Activated CD8-positive, alpha-beta T cell treated with anti-CD3 and anti-CD28 coated beads, Interleukin-2, amount 10 ng/mL, durations not matched to agents 7 days and 5 days (primary cell): ENCODE data around the gene TRIM17. TPM values are rescaled to one million over a fixed set of nuclear protein-coding genes. Genes with fewer than 3 reads are reported as not detected.
"Not testable (repeated sequence)": the region's sequence is repeated elsewhere in the genome, so short reads cannot be mapped to it uniquely, and the experiment has no call there.

Experiments used
- ATAC-seq: fragments of 150-1000 bp; cut with Tn5 transposase; one replicate; pipeline ENCODE4 v1.10.0; 2021; ENCODE audit warnings: moderate library complexity
- CTCF ChIA-PET: fragments of 350-600 bp; sonication (Branson Sonifier 250); formaldehyde crosslinking; loops from one replicate; lab custom pipeline; 2021; ENCODE audit warnings: antibody characterized with exemption; lab: Charles Lee
- POLR2A ChIA-PET: fragments of 350-600 bp; sonication (Branson Sonifier 250); formaldehyde crosslinking; loops from one replicate; lab custom pipeline; 2021; ENCODE audit warnings: antibody characterized with exemption; lab: Charles Lee
- DNase-seq: peaks from one replicate; pipeline ENCODE4 v3.0.0-alpha.2; 2020
- H3K27ac Mint-ChIP-seq: one replicate; pipeline ENCODE4 v1.8.0; 2021; ENCODE audit warnings: mild to moderate bottlenecking, mixed read lengths
- H3K27me3 Mint-ChIP-seq: one replicate; pipeline ENCODE4 v1.8.0; 2021; ENCODE audit warnings: low read depth, mixed read lengths
- H3K36me3 Mint-ChIP-seq: one replicate; pipeline ENCODE4 v1.8.0; 2021; ENCODE audit warnings: low read depth, mixed read lengths
- H3K4me1 Mint-ChIP-seq: one replicate; pipeline ENCODE4 v1.8.0; 2021; ENCODE audit warnings: low read depth, mixed read lengths
- H3K4me3 Mint-ChIP-seq: one replicate; pipeline ENCODE4 v1.8.0; 2021; ENCODE audit warnings: mild to moderate bottlenecking, mixed read lengths
- H3K9me3 Mint-ChIP-seq: one replicate; pipeline ENCODE4 v1.8.0; 2022; ENCODE audit warnings: mixed read lengths; ENCODE audit not compliant: insufficient read depth
- total RNA-seq, 2 experiments: library from RNA; stranded (reverse); gene quantifications; one replicate each; pipeline ENCODE4 v1.2.3, GENCODE V29; 2021

Gene TRIM17
- total RNA-seq, 2 experiments from 2014 or later, result 2.8 to 4.0 TPM

DNA sequence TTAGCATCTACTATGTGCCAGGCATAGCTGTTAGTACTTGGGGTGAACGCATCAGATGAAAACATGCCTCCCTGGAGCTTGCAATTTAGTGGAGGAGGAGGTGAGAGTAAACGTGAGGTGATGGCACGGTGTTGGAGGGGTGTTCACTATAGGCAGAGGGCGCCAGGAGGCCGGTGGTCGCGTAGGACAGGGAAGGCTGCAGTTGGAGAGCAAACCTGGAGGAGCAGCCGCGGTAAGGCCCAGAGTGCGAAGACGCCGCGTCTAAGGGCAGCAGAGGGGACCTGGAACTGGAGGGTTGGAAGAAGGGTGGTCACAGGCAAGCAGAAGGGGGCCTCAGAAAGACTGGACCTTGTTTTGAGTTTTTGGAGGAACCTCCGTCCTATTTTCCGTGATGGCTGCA lies 30.2 kb upstream of the TRIM17 start:
- Mint-ChIP-seq H3K27ac (no peak overlapping the region), H3K4me3 (no peak overlapping the region), H3K27me3 (peaks cover 51% of the 10 kb centered on the region), H3K36me3 (no peaks in the 10 kb centered on the region), H3K4me1 (peaks cover 19% of the 10 kb centered on the region), H3K9me3 (no peaks in the 10 kb centered on the region)
- POLR2A ChIA-PET, result interaction anchor here (1.4 kb wide), 1 partner anchor 40 kb away, joined by 4 read pairs; the partner anchor contains the start of gene TRIM11
- CTCF ChIA-PET, result no interaction called here
- DNase-seq (no peak), ATAC-seq (no peak)

DNA sequence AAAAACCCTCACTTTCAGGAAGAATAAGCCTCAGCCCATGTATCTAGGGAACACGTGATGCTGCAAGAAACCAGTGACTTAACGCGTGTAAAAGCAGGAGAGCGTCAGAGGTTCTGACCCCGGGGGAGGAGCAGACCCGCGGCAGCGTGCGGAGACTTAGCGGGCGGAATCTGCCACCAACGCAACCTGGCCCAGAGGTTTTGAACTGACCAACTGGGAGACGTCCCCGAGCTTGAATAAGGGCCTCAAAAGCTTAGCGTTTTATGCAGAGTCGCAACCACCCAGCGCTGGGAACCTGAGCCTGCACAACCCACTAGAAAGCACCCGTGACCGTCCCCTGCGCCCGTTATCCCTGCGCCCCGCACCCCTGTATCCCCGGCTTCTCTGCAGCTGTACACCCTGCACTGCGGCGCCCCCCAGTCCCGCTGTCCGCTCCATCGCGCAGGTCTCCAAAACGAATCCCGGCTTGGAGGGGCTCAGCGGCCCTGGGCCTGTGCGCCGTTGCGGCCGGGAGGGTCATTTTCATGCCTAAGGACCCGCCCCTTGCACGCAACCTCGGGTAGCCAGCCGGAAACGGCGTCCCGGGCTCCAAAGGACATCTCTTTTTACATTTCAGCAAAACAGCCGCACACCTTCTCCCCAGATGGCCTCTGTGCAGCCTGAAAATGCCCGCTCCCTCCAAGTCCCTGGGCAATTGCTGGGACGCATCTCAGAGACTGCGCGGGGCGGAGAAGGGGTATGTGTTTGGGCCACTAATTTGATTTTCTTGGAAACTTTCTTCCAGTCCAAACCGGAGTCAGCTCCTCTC lies 29.4 kb upstream of the TRIM17 start:
- CTCF ChIA-PET, result no interaction called here
- Mint-ChIP-seq H3K9me3 (no peaks in the 10 kb centered on the region), H3K27ac (peak overlapping the region; percentile 10)

DNA sequence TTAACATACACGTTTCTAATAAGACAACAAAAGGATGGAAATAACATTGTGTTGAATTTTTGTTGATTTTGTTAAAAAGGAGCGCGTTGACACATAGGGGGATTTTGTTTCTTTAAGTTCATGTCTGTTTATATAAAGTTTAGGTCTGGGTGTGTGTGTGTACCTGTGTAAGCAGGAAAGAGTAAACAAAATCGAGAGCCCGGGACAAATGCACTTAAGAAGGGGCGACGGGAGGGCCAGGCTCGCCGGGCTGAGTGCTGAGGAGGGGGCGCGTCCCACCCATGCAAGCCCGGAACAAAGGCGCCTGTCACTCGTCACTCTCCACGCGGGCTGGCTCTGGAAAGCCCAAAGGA lies 28.8 kb upstream of the TRIM17 start:
- Mint-ChIP-seq H3K36me3 (no peaks in the 10 kb centered on the region), H3K27ac (peak overlapping the region; percentile 10), H3K4me1 (peaks cover 19% of the 10 kb centered on the region), H3K27me3 (peaks cover 59% of the 10 kb centered on the region), H3K9me3 (no peaks in the 10 kb centered on the region), H3K4me3 (peak overlapping the region; percentile 72)
- DNase-seq (no peak), ATAC-seq (no peak)
- CTCF ChIA-PET, result no interaction called here
- POLR2A ChIA-PET, result interaction anchor here (0.9 to 1.4 kb wide), 2 partner anchors 10 to 39 kb away, joined by 4 read pairs; partner anchors contain the start of gene TRIM11

More for the DNA sequence above, 29.4 kb upstream of the TRIM17 start:
- ATAC-seq (peak; percentile 78), DNase-seq (peak; percentile 58)
- H3K27me3 Mint-ChIP-seq, result peaks cover 58% of the 10 kb centered on the region
- peak overlapping the region; percentile 72 for H3K4me3 Mint-ChIP-seq
- POLR2A ChIA-PET, result interaction anchor here (1.4 kb wide), 1 partner anchor 40 kb away, joined by 4 read pairs; the partner anchor contains the start of gene TRIM11
- H3K4me1 Mint-ChIP-seq, result peaks cover 19% of the 10 kb centered on the region
- H3K36me3 Mint-ChIP-seq, result no peaks in the 10 kb centered on the region

DNA sequence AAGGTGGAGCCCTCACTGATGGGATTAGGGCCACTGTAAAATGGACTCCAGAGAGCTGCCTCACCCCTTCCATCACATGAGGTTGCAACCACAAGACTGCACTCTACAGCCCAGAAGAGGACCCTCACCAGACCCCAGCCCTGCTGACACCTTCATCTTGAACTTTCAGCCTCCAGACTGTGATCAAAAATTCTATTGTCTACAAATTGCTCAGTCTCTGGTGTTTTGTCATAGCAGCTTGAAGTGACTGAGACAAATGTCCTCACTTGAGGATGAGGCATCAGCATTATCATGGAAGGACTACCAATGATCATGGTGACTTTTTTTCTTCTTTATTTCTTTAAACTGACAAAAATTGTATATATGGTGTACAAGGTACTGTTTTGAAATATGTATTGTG lies 26.7 kb upstream of the TRIM17 start:
- no peak overlapping the region for H3K27ac Mint-ChIP-seq
- no peak overlapping the region for H3K4me3 Mint-ChIP-seq
- POLR2A ChIA-PET, result interaction anchor here (0.7 kb wide), 1 partner anchor 22 kb away, joined by 4 read pairs; no protein-coding TSS in a partner anchor
- ATAC-seq, result no peak
- no peaks in the 10 kb centered on the region for H3K36me3 Mint-ChIP-seq
- H3K27me3 Mint-ChIP-seq, result peaks cover 65% of the 10 kb centered on the region
- CTCF ChIA-PET, result no interaction called here
- H3K4me1 Mint-ChIP-seq, result peaks cover 12% of the 10 kb centered on the region
- no peak for DNase-seq
- no peaks in the 10 kb centered on the region for H3K9me3 Mint-ChIP-seq

DNA sequence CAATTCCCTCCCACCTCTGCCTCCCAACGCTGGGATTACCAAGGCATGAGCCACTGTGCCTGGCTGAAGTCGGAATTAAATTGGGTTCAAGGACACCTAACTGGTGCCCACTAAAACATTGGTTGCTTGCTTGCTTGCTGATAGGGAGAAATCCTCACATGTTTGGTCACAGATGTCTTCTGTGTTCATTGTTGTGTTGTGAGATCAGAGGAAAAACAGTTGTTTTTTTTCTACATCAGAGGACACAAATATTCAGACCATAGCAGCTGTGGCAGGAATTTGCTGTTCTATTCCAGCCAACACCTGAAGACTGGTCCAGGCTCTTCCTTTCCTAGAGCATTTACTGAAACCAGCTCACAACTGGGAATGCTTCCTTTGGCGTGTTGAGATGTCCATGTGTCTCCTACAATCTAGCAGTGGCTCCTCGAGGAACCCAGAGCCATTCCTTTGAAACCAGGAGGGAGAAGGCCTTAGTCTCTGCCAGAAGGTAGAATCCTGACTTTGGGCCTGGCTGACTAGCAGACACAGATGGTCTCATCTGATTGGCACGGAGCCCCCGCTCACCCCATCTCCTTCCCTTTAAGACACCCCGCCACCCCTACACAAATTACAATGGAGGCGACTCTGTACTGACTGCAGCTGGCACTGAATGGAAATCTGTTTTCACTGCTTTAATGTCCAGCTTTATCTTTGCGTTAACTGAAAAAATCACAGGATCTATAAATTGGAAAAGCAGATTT lies 24.3 kb upstream of the TRIM17 start:
- no peaks in the 10 kb centered on the region for H3K36me3 Mint-ChIP-seq
- no peaks in the 10 kb centered on the region for H3K9me3 Mint-ChIP-seq
- H3K27ac Mint-ChIP-seq, result no peak overlapping the region
- ATAC-seq, result no peak
- peaks cover 56% of the 10 kb centered on the region for H3K27me3 Mint-ChIP-seq
- CTCF ChIA-PET, result interaction anchor here (1.5 kb wide), 1 partner anchor 15 kb away, joined by 4 read pairs; no protein-coding TSS in a partner anchor
- POLR2A ChIA-PET, result interaction anchor here (0.6 to 1.3 kb wide), 3 partner anchors 8 to 23 kb away, joined by 3 to 4 read pairs (median 3); a partner anchor contains a TSS
- H3K4me3 Mint-ChIP-seq, result no peak overlapping the region
- DNase-seq, result no peak
- peaks cover 7% of the 10 kb centered on the region for H3K4me1 Mint-ChIP-seq

DNA sequence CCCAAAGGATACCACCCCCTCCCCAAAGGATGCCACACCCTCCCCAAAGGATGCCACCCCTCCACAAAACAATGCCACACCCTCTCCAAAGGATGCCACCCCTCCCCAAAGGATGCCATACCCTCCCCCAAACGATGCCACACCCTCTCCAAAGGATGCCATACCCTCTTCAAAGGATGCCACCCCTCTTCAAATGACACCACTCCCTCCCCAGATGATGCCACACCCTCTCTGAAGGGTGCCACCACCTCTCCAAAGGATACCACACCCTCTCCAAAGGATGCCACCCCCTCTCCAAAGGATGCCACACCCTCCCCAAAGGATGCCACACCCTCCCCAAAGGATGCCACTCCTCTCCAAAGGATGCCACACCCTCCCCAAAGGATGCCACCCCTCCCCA lies 21.6 kb upstream of the TRIM17 start:
- ChIA-PET POLR2A (interaction anchor here (1.4 kb wide), 1 partner anchor 31 kb away, joined by 4 read pairs; the partner anchor contains the start of gene TRIM11), CTCF (no interaction called here)
- H3K4me3 Mint-ChIP-seq, result no peak overlapping the region

DNA sequence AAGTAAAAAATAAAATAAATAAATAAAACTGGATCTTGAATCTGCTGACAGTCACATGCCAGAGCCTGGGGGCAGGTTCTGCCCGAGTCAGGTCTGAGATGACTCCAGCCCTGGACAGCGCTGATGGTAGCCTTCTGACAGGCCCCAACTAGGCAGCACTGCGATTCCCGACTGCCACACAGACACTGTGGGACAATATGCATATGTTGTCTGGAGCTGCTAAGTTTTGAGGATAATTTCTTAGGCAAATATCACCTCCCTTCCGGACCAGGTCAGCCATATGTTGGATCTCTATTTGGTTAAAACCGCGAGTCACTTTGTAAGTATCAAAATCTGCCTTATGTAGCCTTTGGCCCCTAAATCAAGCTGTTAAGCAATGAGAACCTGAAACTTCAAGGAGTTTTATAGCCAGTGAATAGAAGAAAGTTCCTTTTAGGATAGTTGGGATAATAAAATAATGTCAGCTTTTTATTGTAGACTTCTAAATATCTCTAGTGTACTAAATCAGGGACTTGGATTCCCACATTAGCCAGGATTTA lies 20.8 kb upstream of the TRIM17 start:
- Mint-ChIP-seq H3K36me3 (no peaks in the 10 kb centered on the region), H3K27me3 (peaks cover 50% of the 10 kb centered on the region), H3K9me3 (no peaks in the 10 kb centered on the region), H3K4me3 (no peak overlapping the region), H3K27ac (no peak overlapping the region), H3K4me1 (no peaks in the 10 kb centered on the region)
- ATAC-seq (no peak), DNase-seq (no peak)
- ChIA-PET CTCF (no interaction called here), POLR2A (interaction anchor here (1.4 kb wide), 1 partner anchor 31 kb away, joined by 4 read pairs; the partner anchor contains the start of gene TRIM11)

More for the DNA sequence above, 21.6 kb upstream of the TRIM17 start:
- Mint-ChIP-seq H3K36me3 (no peaks in the 10 kb centered on the region), H3K27me3 (peaks cover 50% of the 10 kb centered on the region), H3K4me1 (no peaks in the 10 kb centered on the region), H3K9me3 (no peaks in the 10 kb centered on the region), H3K27ac (no peak overlapping the region)
- ATAC-seq, result no peak
- DNase-seq, result no peak

DNA sequence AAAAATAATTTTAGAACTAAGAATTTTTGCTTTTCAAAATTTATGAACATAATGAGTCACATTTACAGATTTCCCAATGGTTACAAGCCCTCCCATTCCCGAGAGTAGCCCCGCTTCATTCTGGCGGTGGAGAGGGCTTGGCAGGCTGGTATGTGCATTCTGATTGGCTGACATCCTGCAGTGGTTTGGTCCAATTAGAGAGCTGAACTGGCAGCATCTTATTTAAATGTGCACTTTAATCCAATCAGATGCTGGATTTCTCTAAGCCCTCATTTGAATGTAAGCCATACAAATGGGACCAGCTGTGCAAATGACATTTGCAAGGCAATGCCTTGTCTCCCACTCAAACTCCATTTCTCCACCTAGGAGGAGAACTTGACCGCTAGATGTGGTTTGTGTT lies 18.0 kb upstream of the TRIM17 start:
- CTCF ChIA-PET, result interaction anchor here (1.3 kb wide), 1 partner anchor 30 kb away, joined by 3 read pairs; no protein-coding TSS in a partner anchor
- H3K36me3 Mint-ChIP-seq, result no peaks in the 10 kb centered on the region

DNA sequence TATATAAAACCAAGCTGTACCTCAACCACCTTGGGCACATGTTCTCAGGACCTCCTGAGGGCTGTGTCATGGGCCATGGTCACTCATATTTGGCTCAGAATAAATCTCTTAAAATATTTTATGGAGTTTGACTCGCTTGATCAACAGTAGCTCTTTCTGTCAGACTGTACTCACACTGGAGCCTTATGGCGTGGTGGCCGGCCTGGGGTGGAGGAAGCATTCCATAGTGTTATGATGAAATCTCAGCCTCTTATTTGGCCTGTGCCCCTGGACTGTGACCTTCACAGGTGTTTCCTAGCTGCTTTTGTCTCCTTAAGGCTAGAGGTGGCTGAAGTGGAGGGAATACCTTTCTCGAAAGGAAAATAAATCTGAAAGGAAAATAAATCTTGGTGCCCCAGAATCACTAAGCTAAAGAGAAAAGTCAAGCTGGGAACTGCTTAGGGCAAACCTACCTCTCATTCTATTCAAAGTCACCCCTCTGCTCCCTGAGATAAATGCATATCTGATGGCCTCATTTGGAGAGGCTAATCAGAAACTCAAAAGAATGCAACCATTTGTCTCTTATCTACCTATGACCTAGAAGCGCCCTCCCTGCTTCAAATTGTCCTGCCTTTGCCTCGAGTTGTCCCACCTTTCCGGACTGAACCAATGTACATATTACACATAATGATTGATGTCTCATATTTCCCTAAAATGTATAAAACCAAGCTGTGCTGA lies 16.8 kb upstream of the TRIM17 start:
- not testable (repeated sequence) for DNase-seq, H3K36me3 Mint-ChIP-seq, H3K27ac Mint-ChIP-seq, H3K4me1 Mint-ChIP-seq, ATAC-seq, H3K9me3 Mint-ChIP-seq, H3K4me3 Mint-ChIP-seq
- CTCF ChIA-PET, result interaction anchor here (1.1 kb wide), 1 partner anchor 24 kb away, joined by 4 read pairs; a partner anchor contains a TSS
- POLR2A ChIA-PET, result interaction anchor here (1.0 to 1.3 kb wide), 2 partner anchors 19 to 30 kb away, joined by 3 read pairs; no protein-coding TSS in a partner anchor
- peaks cover 46% of the 10 kb centered on the region for H3K27me3 Mint-ChIP-seq

More for the DNA sequence above, 18.0 kb upstream of the TRIM17 start:
- H3K27me3 Mint-ChIP-seq, result peaks cover 52% of the 10 kb centered on the region
- H3K27ac Mint-ChIP-seq, result no peak overlapping the region
- DNase-seq (no peak), ATAC-seq (no peak)
- no peaks in the 10 kb centered on the region for H3K9me3 Mint-ChIP-seq
- no peak overlapping the region for H3K4me3 Mint-ChIP-seq
- no peaks in the 10 kb centered on the region for H3K4me1 Mint-ChIP-seq
- POLR2A ChIA-PET, result no interaction called here

DNA sequence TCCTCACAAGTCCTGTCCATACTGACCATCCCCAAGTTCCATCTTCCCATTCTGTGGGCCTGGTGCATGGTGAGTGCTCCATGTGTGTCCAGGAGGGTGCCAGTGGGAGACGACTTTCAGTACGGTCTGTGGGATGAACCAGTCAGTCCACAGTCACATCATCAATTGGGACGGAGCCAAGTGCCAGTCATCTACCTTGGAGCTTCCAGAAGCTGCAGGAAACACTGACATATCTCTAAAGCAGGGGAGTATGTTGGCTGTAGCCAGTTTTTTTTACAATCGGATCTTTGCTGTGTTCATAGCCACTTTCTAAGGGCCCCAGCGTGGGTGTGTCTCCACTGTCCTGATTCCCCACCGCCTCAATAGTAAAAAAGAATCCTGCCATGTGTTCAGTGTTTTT lies 13.6 kb upstream of the TRIM17 start:
- ATAC-seq (no peak), DNase-seq (no peak)
- H3K36me3 Mint-ChIP-seq, result no peaks in the 10 kb centered on the region
- H3K27me3 Mint-ChIP-seq, result peaks cover 41% of the 10 kb centered on the region
- no peaks in the 10 kb centered on the region for H3K4me1 Mint-ChIP-seq
- H3K4me3 Mint-ChIP-seq, result no peak overlapping the region
- no peaks in the 10 kb centered on the region for H3K9me3 Mint-ChIP-seq
- ChIA-PET CTCF (interaction anchor here (0.6 kb wide), 1 partner anchor 39 kb away, joined by 3 read pairs; no protein-coding TSS in a partner anchor), POLR2A (no interaction called here)
- no peak overlapping the region for H3K27ac Mint-ChIP-seq

DNA sequence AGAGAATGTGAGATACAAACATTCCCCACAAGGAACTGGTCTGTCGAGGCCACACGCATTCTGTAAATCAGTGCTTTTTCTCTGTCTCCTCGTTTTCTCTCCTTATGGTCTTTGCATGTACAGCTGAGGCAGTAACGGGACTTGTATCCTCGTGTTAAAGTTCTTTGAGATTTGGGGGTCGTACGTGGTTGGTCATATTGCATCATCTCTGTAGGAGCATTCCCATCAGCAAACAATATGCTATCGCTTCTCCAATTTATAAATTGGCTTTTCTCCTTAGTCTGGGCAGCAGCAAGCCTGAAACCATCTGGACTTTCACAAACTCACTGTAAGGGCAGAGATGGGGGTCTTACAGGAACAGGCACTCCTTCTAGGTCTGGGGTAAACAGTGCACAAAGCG lies 13.0 kb upstream of the TRIM17 start:
- no peak overlapping the region for H3K4me3 Mint-ChIP-seq
- ATAC-seq (no peak), DNase-seq (no peak)
- H3K36me3 Mint-ChIP-seq, result no peaks in the 10 kb centered on the region
- no peaks in the 10 kb centered on the region for H3K9me3 Mint-ChIP-seq
- POLR2A ChIA-PET, result no interaction called here
- H3K4me1 Mint-ChIP-seq, result no peaks in the 10 kb centered on the region
- no peak overlapping the region for H3K27ac Mint-ChIP-seq
- H3K27me3 Mint-ChIP-seq, result peaks cover 35% of the 10 kb centered on the region
- CTCF ChIA-PET, result interaction anchor here (0.7 kb wide), 1 partner anchor 71 kb away, joined by 3 read pairs; no protein-coding TSS in a partner anchor
